DMS 273 treated with DMSO at 0.1 percent for 48 hours (cell line): Measurements from ENCODE around the gene GFY.
A peak's percentile ranks its signal among the peaks of the same experiment; 100 is the strongest.

Source experiments
- DNase-seq: peaks from one replicate; lab custom pipeline; 2025; lab: John Stamatoyannopoulos, UW

The GFY gene

DNA sequence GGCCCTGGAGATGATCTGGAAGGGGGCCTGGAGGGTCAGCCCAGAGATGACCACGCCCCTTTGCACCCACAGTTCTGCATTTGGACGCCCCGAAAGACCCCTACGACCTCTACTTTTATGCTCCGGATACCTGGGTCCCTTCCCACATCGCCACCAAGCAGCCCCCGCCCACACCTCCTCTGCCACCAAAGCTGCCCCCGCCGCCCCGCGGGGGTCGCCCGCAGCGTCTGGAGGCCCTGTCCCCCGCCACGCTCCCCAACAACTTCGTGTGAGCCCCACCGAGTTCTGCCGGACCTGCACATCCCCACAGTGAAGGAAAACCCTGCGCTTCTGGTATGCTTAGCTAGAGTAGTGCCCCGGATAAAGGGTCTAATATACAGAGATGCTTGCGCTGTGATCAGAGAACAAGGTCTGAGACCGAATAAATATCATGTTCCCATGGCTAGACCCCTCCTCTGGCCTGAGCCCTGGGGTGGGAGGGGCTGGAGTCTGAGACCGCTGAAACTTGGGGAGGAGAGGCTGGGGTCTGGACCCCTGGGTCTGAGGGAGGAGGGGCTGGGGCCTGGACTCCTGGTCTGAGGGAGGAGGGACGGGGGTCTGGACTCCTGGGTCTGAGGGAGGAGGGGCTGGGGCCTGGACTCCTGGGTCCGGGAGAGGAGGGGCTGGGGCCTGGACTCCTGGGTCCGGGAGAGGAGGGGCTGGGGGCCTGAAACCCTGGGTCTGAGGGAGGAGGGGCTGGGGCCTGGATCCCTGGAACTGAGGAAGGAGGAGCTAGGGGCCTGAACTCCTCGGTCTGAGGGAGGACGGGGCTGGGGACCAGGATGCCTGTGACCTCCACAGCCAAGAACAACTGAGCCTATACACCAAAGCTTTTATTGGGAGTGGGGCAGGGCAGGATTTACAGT, 3.6 kb downstream of the GFY start:
- DNase-seq: no peak

DNA sequence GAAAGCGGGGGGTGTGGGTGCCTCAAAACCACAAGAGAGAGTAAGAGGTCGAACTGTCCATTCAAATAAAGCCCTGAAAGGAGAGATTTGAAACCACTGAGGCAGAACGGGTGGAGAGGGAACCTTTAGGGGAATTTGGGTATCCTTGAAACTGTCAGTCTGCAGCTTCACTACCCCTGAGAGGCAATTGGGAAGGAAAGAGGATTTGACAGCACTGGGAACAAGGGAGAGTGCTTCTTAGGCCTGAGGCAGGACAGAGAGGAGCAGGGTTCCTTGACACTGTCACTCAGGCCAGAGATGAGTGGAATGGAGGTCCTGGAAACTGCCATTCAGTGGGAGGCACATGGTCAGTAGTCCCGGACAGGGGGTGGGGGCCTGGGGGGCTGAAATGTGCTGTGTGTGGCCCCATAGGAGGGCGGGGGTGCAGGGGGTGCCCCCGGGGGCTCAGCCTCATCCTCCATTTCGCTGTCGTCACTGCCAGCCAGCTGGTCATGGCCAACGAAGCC, 5.0 kb downstream of the GFY start:
- no peak for DNase-seq

DNA sequence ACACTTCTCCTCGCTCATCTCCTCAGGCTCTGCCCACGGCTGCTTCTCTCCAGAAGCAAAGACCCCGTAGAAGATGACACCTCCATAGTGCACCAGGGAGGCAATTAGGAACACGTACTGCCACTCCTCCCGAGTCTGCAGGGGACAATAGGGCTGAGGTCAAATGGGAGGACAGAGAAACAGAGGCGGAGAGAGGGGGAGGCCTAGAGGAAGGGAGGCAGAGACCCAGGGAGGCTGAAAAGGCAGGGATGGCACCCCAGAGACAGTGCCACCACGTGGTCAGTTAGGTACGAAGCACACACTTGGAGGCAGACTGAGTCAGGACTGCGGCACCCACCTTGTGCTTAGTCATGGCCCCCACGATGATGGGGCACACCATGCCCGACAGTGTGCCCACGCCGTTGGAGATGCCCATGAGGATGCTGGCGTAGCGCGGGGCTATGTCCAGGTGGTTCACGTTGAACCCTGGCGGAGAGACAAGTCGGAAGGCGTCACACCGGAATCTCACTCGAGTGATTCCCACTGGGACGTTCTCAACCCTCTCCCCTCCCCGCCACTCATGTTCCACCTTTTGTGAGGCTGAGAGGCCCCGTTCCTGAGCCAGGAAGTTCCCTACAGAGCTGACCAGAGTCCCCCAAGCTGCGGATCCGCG, 5.6 kb downstream of the GFY start:
- no peak for DNase-seq

DNA sequence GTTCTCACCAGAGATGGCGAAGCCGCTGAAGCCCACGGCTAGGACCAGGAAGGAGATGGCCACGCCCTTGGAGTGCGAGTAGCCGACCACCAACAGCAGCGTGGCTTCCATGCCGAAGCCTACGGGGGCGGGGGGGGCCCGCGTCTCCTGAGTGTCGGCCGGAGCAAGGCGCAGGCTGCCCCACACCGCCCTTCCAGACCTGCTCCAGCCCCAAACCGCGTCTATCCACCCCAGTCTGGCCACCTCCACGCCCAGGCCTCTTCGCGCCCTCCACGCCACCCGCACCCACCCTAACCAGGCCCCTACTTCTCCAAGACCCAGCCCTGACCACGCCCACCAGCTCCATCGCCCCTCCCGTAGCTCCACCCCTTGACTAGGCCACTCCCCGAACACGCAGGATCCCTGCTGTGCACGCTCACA, 6.2 kb downstream of the GFY start:
- DNase-seq: no peak

DNA sequence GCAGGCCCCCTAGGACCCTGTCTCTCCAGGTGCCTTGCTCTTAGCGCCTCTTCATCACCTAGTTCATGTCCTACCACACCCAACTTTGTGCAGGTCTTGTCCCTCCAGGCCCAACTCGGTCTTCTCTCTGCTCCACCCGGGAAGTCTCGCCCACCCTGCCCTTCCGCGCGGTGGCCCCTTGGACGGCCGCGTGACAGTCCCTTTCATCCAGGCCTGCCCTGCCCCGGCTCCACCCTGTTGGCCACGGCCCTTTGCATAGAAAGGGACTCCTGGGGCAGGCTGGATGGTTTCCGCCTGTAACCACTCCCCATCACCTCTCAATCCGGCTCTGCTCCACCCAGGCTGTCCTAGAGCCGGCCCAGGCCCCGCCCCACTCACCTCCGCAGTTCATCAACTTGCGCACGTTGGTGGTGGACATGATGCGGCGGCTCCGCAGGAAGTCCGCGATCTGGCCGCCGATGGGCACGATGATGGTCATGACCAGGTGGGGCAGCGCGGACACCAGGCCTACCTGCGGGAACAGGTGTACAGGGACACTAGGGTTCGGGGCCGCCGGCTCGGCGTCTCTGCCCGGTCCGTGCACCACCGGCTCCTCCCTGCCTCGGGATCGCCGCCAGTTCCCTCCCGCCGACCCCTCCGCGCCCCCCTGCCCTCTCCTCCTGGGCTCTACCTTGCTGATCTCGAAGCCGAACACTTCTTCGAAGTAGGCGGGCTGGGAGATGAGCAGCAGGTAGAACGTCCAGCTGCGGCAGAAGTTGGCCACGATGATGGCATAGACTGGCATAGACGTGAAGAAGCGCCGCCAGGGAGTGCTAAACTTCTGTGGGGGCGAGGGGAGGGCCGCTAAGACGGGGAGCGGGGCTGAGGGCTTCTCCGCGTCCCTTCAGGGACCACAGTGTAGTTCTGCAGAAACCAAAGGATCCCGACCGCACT, 7.2 kb downstream of the GFY start:
- no peak for DNase-seq

DNA sequence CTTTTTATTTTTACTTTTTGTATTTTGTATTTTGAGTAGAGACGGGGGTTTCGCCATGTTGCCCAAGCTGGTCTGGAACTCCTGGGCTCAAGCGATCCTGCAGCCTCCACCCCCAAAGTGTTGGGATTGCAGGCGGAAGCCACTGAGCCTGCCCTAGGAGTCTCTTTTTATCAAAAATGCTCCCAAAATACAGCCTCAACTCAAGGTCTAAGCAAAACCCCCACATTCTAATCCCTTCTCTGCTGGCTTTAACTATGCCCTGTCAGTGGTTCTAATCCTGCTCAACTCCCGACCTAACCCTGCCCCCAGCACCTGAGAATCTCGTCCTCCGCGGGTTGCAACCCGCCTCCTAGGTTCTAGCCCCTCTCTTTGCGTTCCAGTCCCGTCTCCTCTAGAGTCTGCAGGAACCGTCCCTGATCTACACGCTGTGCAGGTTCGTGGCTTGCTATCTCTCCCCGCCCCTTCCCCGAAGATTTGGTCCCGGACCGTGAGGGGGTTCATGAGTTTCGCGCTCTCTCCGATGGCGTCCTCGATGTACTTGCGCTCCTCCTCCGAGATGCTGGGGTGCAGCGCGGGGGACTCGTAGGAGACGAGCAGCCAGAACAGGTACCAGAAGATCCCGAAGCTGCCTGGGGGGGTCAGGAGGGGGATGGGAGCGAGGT, 8.2 kb downstream of the GFY start:
- DNase-seq: no peak

DNA sequence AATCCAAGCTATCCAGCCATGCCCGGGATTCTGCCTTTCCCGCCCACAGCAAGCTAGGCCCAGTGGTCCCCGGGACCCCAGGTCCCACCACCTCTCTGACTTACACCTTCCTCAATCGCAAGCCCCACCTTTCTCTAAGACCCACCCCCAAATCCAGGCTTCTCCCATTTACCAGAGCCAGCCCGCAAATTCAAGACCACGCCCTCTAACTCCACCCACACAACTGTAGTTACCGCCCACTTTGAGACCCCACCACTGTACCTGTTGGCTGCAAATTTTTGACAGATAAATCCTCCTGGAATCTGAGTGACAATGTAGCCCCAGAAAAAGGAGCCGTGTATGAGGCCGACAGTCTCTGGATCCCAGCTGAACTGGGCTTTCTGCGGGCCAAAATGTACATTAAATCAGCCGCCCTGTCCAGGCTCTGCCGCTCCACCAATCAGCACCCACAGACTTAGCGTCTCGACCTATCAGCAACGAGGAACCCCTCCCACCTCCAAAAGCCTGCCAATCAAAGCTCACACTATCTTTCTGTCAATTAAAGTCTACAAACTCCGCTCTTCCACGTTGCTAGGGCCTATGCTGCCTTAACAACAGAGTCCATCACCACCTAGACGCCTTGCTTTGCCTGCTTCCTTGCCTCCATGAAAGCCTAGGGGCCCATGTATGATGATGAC, 9.9 kb downstream of the GFY start:
- DNase-seq: no peak

DNA sequence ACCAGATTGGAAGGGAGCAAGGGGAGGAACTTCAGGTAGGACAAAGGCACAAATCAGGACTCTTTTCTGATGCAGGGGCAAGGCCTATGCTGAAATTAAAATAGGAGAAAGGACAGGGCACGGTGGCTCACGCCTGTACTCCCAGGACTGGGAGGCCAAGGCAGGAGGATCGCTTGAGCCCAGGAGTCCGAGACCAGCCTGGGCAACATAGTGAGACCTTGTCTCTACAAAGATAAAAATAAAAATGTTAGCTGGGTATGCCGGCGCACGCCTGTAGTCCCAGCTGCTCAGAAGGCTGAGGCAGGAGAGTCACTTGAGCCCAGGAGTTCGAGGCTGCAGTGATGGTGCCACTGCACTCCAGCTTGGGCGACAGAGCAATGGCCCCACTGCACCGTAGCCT, 10.5 kb downstream of the GFY start:
- DNase-seq: no peak

DNA sequence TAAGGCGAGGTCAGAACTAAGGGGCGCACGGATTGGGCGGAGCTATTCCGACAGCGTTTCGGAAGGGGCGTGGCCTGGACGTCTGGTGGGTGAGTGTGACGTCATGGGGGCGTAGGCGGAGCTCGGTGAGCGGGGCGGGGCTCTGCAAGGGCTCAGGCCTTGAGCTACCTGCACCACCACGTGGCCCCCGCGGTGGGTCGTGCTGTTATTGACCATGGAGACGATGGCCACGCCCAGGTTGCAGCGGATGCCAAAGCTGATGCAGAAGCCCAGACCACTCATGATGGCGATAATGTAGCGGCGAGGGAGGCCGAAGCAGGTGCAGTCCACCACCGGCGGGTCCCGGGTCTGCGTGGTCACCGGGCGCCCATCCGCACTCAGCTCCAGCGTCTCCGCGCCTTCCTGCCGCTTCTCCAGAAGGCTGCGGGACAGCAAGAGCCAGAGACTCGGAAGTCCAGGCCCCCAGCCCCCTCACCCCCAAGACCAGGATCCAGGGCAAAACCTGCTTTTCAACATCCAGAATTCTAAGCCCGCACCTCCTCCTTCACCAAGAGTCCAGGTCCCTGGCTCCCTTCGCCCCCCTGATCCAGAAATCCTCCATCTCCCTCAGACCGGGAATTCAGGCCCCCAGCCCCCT, 11.3 kb downstream of the GFY start:
- no peak for DNase-seq

DNA sequence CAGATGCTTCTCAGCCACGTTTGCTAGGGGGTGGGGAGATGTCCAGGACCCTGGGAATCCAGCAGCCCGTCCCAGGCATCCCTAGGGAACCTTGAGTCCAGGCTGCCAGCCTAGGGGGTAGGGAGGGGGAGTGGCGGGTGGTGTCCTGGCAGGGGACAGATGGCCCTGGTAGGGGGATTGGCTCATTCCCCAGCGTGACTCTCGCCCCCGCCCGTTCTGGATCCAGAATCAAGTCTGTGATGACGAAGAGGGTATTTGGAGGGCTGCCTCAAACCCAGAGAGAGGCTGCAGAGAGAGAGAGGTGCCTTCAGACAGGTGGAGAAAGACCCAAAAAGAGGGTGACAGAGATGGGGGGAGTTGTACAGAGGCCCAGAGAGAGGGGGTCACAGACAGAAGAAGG, 12.0 kb downstream of the GFY start:
- DNase-seq: peak; percentile 54

DNA sequence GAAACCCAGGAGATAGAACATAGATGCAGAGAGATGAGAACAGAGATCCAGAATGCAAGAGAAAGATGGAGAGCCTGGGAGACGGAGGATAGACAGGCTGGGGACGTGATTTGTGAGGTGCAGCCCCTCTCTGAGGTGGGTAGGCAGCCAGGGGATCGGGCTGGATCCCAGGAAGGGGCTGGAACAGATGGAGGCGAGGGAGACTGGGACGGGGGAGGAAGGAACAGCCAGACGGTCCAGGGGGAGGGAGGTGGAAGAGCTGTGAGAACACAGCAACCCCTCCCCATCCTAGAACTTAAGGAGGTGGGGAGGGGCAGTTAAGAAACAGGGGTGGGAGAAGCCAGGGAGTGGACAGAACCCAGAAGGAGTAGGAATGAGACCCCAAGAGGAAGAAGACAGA, 13.1 kb downstream of the GFY start:
- DNase-seq: no peak

DNA sequence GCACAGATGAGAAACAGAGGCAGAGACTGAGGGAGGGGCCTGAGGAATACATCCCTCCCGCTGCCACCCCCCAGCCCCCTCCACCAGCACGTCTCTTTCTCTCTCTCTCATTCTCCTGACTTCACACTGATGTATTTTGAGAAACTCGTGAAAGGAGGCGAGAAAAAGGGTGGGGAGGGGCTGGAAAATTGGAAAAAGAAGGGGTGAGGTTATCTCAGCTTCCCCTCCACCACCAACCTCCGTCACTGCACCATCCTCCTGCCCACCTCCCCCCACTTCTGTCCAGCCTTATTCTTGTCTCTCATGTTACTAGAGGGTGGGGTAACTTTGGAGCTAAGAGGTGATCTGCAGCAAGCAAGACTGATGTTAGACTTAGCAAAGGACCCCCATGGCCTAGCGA, 14.6 kb downstream of the GFY start:
- DNase-seq: no peak

DNA sequence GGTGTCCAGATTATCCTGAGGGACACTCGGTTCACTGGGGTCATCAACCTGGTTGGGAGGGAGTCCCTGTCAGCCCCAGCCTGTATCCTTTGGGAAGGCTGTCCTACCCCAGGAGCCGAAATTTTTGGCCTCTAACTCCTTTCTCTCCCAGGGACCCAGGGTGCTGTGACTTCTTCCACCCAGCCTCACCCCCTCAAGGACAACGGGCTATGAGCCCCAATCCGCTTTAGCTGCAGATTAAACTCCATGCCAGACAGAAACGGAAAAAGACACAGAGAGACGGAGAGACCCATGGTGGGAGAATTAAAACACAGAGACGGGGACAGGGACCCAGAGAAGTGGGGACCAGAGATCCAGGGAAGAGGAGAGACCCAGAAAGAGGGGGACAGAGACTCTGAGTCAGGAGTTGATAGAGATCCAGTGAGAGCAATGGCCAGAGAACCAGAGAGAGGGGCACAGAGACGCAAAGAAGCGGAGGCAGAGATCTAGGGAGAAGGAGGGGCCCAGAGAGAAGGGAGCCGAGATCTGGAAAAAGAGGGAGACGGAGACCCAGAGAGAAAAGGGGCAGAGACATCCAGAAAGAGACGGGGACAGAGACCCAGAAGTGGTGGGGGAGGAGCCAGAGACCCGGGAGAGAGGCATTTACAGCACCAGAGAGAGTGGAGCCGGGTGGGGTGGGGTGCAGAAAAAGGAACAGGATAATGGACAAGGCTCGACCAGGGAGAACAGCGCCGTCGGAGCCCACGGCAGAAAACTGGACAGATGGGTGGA, 15.4 kb downstream of the GFY start:
- DNase-seq: no peak

DNA sequence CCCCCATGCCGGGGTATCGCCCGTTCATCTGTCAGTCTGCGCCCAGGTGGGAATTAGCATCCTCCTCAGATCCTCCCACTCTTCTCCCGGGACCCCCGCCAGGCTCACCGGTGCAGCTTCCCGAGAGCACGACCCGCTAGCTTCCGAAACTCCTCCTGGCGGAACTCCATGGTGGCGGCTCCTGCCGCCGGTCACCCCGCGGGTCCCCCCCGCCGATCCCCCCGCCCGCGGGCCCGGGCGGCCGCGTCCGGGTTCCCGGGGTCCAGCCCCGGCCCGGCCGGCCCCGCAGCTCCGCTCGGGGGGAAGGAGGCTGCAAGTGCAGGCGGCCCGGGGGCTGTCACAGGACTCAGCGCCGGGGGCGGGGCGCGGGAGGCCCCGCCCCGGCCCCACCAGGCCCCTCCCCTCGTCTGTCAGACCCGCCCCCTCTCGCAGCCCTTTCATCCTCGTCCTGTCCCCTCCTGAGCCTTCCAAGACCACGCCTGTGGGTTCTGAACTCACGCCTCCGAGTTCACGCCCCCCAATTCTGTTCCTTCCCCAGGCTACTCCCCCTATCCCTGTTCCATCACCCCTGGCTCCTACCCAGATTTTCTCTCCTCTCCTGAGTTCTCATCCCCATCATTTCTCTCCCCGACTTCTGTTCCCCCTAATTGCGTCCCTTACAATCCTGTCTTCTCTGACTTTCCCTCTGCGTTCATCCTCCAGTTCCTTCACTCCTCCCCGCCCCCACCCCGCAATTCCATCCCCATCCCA, 16.2 kb downstream of the GFY start, which contains the start of gene SLC17A7:
Gene SLC17A7 (minus strand): TSS at position 318 of the 750 bp plus-strand sequence. CDS start 148 bp downstream, at position 170.
- peak; percentile 74 for DNase-seq

DNA sequence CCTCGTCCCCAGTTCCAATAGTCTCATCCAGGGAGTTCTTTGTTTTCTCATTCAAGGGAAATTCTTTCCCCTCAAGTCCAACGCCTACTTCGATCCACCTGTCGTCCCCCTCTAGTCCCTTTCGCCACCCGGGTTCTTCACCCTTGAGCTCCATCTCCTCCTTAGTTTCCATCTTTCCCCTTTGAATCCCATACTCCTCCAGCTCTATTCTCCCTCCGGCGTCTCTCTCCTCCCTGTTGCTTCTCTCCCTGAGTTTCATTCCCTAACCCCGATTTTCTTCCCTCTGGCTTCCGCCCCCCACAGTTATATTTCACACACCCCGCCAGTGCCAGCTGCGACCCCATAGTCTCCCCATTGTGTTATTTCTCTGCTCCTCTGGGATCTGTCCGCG, 16.8 kb downstream of the GFY start:
- no peak for DNase-seq

DNA sequence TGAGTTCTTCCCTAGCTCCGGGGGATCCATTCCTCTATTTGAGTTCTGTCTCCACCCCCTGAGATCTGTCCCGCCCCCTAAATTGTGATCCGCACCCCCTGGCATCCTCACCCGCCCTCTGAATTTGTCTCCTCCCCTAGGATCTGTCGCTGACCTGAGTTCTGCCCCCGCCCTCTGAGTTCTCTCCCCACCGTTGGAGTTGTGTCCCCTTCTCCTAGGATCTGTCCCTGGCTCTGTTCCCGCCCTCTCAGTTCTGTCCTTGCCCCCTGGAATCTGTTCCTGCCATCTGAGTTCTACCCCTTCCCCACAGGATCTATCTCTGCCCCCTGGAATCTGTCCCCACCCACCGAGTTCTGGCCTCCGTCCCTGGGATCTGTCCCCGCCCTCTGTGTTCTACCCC, 17.2 kb downstream of the GFY start:
- DNase-seq: peak; percentile 37

DNA sequence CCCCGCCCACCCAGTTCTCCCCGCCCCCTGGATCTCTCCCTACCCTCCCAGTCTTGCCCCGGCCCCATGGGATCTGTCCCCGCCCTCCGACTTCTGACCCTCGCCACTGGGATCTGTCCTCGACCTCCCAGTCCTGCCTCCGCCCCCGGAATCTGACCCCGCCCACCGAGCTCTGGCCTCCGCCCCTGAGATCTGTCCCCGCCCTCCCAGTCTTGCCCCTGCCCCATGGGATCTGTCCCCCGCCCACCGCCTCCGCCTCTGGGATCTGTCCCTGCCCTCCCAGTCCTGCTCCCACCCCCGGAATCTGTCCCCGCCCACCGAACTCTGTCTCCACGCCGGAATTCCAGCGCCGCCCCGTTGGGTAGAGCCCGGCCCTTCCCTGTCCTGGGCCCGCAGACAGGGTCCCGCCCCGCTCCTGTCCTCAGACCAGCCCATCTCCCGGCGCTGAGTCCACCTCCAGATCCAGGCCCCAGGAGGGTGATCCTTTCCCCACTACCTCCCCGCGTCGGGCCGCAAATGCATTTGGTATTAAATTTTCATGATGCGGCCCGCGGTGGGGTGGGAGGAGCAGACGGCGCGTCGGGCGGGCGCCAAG, 17.7 kb downstream of the GFY start:
- peak; percentile 80 for DNase-seq

DNA sequence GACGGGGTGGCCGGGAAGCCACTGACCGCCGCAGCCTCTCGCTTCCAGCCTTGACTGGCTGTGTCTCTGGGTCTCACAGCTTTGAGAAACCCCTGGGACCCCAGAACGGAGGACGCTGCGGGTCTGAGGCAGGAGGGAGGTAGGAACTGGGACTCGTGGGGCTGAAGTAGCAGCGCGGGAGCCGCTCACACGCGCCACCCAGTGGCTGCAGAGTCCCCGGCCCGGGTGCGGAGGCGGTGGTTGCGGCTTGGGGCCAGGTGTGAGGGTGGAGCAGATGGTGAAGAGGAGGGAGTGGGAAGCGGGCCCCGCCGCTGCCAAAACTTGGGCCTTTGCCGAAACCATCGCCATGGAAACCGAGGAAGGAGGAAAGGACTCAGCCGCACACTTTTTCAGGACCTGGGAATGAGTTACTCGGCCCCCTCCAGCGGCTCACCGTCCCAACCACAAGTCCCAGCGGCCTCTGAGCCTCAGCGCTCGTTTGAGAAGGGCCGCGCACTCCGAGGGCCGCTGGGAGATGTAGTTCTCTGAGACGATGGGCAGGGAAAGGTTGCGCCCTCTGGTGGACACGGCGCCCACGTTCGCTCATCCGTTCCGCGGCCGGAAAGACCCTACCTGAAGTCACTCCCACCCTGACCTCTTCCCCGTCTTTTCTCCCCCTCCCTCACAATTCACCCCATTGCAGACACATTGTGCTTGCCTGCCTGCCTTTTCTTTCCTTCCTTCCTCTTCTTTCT, 18.3 kb downstream of the GFY start:
- peak; percentile 98 for DNase-seq
